Measurements from ENCODE around the gene FREM3.

Gene FREM3

DNA sequence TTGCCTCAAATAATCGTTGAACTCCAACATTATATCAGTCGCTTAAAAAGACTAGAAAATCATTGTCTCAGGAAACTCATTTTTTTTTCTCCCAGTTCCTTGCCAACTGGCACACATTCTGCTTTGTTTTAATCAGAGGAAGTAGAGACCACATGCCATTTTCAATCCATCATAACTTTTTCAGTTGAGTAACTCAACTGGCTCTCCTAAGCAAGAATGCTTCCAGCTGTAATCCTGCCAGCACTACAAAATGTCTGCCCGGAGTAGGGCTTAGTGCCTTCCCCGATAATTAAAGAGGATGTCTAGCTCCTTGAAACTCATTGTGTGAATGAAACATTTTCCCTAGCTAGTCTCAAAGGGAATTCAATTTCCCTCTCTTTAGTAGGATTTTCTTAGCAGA is 33.0 kb downstream of the FREM3 start:
- no peak for DNase-seq (ENCODE audit: low read depth in 2 of 2)

DNA sequence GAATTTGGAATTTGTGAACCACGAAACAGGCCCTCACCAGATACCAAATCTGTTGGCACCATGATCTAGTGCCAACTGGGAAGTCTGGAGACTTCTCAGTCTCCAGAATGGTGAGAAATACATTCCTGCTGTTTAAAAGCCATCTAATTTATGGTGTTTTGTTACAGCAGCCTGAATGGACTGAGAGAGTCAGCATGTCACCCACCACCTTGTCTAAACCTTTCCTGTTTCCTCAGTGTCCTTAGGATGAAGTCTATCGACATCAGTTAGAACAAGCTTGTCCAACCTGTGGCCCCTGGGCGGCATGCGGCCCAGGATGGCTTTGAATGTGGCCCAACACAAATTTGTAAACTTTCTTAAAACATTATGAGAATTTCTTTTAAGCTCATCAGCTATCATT is 42.1 kb downstream of the FREM3 start:
- no peak for DNase-seq (ENCODE audit: low read depth in 2 of 2)

DNA sequence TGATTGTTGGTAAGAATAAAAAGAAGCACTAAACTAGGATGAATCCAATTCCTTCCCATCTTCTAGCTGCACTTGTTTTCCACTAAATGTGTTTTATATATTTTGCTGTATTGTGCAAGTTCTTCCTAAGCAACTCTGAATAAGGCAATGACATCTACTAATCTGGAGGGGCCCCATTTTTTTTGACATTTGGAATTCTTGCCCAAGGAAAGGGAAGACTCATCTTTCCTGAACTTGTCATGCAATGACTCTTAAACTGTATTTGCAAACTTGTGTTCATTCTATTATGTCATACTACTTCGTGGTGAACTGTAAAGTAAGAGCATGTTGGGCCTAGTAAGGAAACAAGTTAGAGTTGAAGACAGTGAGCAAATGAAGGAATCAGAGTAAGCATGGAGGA is 45.9 kb downstream of the FREM3 start:
- no peak for DNase-seq (ENCODE audit: low read depth in 2 of 2)

DNA sequence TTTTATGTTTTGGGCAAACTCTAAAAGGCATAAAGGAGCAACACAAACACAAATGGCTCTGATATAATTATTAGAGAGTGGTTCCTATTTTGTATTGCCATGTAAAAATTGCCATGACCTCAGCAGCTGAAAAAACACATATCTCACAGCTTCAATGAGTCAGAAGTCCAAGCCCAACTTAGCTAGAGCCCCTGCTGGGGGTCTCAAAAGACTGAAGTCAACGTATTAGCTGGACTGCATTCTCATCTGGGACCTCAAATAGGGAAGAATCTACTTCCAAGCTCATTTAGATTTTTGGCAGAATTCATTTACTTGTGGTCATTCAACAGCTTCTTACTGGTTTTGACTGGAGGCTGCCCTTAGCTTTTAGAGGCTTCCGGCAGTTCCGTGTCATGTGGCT is 47.4 kb downstream of the FREM3 start:
- DNase-seq (ENCODE audit: low read depth in 2 of 2) = no peak

DNA sequence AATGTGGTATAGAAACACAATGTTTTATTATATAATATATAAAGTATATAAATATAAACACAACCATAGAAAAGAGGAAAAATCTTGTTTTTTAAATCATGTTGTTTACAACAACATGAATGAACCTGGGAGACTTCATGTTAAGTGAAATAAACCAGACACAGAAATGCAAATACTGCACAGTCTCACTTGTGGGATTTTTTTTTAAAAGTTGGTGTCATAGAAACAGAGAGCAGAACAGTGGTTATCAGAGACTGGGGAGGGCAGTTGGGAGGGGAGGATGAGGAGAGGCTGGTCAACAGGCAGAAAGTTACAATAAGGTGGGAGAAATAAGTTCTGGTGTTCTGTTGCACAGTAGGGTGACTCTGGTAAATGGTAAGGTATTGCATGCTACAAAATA is 57.1 kb downstream of the FREM3 start:
- no peak for DNase-seq (ENCODE audit: low read depth in 2 of 2)

DNA sequence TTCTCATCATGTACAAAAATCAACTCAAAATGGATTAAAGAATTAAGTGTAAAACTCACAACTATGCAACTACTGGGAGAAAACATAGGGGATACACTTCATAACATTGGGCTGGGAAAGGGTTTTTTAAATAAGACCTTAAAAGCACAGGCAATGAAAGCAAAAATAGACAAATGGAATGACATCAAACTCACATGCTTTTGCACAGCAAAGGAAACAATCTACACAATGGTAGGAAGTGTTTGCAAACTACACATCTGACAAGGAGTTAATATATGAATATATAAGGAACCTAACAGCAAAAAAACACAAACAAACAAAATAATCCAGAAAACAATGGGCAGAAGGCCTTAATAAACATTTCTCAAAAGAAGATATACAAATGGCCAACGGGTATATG is 57.9 kb downstream of the FREM3 start:
- DNase-seq (ENCODE audit: low read depth in 2 of 2) = no peak

DNA sequence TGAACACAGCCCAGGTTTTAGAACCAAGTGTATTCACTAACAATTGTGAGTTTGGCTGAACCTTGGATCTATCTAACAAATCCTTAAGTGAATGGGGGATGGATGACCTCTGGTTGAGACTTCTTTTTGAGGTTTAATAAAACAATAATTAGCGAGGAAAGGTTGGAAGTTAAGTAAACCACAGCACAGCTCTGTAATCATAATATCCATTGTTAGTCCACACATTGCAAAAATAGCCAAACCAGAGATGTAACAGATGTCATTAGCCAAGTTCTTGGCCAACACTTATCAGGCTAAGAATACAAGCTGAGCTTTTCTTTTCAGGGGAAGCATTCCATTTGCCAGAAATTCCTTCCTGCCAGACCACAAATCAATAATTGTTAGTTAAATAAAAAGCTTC is 59.1 kb downstream of the FREM3 start:
- DNase-seq (ENCODE audit: low read depth in 2 of 2) = no peak

DNA sequence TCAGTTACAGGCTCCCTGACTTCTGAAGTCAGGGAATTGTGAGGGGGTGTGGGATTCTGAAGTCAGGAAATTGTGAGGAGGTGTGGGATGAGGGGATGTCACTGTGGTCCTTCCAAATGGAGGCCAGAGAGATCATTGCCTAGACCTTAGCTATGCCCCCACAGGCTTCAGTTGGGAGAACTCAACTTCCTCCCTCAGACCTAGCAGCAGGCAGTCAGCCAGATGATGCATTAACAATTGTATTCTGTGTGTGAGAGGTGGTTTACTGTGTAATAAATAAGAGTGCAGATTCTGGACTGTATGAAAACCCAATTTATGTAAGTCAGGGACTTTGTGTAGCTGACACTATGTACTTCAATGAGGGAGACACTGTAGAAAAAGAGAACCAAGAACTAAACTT is 65.7 kb downstream of the FREM3 start:
- no peak for DNase-seq (ENCODE audit: low read depth in 2 of 2)

DNA sequence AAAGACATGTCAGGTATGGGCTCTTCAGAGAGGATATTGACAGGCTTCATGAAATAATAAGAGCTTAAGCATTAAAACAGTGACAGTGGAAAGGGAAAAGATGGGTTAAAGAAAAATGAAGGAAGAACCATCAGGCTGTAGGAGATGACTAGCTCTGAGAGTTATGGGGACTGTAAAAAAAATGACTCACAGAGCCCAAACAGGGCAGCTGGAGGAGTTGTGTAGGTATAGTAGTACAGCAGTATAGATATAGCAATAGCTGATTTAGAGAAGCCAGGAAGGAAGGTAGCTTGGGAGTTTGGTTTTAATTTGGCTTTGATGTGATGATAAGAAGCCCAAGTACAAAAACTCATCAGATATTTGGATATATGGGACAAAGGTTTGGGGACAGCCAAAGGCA is 66.6 kb downstream of the FREM3 start:
- no peak for DNase-seq (ENCODE audit: low read depth in 2 of 2)

DNA sequence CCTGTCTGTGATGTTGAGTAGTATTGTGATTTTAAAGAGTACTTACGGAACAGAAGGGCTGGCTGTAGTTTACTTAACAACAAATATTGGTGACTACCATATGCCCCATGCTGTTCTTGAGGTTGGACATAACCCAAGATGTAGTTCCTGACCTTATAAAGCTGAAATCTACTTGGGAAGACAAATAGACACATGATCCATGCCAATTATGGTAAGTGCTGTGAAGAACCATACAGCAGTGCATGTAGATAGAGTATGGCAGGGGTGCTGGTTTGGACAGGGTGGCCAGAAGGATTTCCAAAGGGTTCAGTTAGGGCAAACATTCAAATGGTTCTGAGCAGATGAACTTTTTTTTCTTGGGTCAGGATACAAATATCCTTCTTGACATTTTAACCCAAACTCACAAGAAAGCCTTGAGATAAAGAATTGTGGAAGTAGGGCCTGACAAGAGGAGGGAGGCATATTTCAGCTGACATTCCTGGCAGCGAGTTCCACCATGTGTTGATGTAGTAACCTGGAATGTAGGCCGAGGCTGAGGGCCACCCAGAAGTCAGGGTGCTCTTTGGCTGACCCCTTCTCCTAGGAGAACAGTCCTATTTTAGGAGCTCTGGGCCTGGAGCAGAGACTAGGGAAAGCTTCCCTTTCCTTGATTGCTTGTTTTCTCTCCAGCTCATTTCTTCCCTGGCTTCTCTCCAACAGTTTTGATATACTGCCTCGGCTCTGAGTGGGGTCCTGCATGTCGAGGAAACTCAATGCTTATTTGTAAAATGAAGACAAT is 74.2 kb downstream of the FREM3 start:
- no peak for DNase-seq (ENCODE audit: low read depth in 2 of 2)

DNA sequence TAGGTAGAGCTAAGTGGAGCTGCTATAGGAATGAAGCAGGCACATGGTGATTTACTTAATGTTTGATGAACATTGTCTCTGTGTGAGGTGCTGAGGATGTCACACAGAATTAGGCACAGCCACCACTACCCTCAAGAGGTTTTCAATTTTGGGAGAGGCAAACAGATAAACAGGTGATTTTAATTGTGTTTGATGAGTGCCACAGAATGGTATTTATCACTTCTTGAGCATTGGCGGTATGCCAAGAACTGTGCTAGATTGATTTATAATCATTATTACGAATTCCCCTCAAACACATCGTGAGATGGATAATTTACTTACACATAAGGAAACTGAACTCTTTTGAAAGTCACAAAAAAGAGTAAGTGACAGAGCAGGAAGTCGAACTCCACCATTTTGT is 74.8 kb downstream of the FREM3 start:
- DNase-seq (ENCODE audit: low read depth in 2 of 2) = no peak

DNA sequence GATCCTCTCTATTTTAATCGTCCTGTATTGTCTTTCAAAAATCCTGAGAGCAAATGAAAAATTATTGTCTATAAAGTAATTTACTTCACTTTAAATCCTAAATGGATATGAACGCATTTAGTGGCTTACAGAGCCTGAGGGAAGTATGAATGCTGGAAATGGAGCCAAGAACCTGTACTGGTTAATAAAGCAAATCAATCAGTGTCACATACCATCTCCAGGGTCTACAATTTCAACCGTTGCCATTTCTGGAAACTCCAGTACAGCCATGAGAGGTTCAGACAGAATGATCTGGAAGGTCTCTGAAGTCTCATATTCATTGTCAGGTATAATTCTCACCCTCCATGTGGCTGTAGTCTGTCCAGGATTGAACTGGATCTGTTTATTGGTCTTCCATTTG is 76.6 kb downstream of the FREM3 start:
- DNase-seq (ENCODE audit: low read depth in 2 of 2) = no peak

DNA sequence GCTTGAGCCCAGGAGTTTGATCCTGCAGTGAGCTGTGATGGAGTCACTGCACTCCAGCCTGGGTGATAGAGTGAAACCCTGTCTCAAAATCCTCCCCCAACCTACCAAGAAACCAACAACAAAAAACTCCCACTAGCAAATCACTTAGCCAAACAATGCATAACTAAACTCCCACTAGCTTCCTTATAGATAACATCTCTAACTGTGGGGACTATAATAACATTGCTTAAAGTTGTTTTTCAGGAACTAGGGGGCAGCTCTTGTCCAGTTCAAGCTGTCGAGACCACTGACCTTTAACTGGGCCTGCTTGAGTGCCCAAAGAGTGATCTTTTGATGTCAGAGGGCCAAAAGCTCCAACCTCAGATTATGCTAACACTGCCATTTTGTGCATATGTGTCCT is 81.7 kb downstream of the FREM3 start:
- DNase-seq (ENCODE audit: low read depth in 2 of 2) = no peak

DNA sequence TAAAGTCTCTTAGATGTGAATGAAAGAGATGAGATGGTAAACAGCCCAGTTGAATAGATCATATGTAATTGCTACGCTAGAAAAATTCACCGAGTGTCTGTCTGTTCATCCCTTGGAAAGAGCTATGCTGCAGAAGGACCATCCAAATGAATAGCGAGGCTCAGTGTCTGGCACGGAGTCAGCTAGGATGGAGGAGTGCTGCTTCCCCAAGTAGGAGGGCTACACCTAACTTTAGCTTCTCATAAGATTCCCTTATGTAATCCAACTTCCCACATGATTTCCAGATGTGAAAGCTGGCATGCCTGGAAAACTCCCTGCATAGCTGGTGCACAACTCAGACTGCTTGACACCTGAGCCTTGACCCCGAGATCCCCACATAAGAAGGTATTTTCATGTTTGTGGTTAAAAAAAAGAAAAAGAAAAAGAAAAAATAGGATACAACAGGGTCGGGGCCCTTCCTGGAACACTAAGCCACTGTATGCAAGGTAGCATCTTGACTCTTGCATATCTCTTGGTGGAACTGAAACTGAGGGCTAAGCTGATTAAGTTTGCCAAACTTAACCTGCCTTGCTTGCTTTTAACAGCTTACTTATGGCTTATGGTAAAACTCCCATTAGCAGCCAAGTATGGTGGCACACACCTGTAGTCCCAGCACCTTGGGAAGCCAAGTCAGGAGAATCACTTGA is 82.3 kb downstream of the FREM3 start:
- DNase-seq (ENCODE audit: low read depth in 2 of 2) = no peak

DNA sequence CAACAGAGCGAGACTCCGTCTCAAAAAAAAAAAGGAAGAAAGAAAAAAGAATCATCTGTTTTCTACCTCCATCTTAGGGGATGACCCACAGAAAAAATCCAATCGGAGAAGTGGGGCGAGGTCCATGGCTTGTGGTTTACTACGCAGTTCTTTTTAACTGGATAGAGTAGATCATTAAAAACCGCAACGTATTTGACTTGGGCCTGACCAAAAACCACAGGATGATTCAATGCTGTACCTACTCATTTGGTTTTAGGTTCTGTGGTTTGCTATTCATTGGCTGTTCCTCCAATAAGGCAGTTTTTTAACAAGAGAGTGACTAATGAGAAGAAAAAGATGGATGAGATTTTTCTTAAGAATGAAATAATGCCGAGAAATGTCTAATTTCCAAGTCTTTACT is 83.7 kb downstream of the FREM3 start:
- no peak for DNase-seq (ENCODE audit: low read depth in 2 of 2)

DNA sequence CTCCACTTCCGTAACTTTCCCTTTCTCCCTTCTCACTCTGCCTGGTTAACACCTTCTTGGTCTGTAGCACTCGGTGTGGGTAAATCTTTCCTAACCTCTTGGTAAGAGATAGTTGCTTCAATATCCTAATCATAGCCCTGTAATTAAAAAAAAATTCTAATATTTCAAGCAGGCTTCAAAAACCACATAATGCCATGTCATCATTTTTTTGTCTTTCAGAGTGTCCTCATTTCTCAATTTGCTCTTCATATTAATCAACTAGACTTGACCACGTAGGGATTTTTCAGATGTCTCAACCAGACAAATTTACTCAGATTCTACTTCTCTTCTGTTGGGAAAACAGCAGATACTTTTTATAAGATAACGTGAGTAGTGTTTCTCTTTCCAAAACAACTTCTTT is 91.0 kb downstream of the FREM3 start:
- DNase-seq (ENCODE audit: low read depth in 2 of 2) = no peak

DNA sequence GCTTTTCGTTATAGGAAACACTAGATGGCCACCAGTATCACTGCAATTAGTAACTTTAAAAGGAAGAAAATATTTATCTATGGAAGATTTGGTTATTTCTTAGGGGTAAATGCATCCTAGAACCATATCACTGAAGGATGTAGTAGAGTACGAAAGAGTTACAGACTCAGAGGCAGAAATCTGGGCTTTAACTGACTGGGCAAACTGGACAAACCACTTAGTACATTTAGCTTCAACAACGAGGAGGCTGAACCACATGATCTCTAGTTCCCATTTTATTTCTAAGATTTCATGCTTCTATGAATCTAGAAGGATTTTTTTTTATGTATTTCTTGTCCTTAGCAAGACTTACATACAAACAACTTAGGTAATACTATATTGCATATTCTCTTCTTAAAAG is 94.0 kb downstream of the FREM3 start:
- DNase-seq (ENCODE audit: low read depth in 2 of 2) = no peak

DNA sequence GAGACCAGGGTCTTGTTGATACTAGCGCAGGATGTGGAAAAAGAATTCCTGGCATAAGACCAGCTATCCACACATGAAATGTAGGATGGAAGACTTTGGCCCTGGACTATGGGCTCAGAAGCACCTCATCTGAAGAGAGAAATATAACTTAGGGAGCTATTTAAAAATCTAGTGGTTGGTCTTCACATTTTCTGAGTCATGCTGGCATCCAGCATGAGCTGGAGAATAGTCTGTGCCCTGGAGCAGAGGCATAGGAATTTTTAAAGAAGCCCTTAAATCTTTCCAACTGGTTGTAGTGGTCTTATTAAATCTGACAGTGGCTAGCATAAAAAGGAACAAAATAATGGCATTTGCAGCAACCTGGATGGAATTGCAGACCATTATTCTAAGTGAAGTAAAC is 100.6 kb downstream of the FREM3 start:
- DNase-seq (ENCODE audit: low read depth in 2 of 2) = no peak

DNA sequence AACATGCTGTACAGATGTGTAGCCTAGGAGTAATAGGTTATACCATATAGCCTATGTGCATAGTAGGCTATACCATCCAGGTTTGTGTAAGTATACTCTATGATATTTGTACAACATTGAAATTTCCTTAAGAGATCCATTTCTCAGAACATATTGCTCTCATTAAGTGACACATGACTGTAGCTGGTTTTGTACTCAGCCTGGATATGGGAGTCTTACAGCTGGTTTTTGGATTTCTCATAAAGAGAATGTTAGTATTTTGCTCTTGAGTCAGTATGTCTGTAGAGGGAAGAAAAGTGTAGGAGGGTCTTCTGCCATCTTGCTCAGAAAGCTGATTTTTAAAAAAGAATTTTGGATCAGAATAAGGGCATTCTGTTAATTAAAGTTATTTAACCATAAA is 101.7 kb downstream of the FREM3 start:
- DNase-seq (ENCODE audit: low read depth in 2 of 2) = no peak

DNA sequence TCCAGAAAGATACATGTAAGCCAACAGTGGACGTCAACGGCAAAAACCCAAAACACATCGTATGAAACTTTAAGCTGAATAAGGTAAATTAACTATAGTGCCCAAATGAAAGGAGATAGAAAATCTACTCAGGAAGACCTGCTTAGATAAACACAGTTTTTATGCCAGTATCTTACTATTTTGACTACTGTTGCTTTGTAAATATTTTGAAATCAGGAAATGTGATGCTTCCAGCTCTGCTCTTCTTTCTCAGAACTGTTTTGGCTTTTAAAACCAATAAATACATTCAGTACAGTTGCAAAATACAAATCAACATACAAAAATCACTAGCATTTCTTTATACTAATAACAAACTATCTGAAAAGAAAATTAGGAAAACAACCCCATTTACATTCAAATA is 103.2 kb downstream of the FREM3 start:
- DNase-seq (ENCODE audit: low read depth in 2 of 2) = no peak

DNA sequence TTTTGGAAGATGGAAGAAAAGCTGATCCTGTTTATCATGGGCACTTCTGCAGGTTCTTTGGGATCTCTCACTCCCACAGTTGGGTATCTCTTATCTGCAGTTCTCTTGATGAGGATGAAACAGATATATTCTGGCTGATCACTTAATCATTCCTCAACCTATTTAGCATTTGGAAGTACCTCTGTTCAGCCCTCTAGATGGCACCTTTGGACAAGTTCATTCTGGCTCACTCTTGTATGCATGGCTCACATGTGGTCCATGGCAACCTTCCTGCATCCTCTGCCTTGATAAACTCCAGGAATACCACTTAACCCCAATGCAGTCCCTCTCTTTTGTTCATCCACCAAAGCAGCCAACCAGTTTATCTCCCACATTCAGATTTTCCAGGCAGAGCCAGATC is 112.8 kb downstream of the FREM3 start:
- DNase-seq (ENCODE audit: low read depth in 2 of 2) = no peak

DNA sequence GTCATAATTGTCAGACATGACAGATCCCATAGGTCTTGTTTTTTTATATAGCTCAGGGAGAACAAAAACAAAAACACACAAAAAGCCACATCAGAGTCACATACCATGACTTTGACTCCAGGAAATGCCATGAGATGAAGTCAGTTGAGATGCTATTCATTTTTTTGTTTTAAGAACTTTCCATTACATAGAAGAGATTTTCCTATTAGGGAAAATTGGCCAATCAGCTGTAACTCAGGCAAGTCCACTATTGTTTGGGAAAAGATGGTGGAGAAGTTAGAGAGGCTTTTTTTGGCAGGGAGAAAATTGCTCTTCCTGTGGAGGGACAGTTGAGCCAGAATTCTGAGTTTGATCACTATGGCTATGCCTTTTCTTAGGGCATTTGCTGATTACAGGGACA is 114.4 kb downstream of the FREM3 start:
- no peak for DNase-seq (ENCODE audit: low read depth in 2 of 2)

DNA sequence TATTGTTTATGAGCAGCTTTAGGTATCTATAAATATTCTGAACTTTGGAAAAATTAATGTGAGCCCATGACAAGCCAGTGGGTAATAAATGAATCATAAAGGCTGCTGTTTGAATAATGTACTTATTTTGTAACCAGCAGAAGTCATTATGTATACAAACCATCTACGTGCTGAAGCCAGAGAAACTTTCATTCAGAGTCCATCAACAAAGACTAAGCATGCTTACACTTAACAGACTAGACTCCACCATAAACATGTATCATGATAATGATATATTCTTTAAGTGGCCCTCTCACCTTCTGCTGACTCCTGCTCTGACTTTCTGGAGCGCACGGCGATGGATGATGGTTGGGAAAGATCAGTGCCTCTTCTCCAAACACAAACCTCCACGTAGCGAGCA is 114.9 kb downstream of the FREM3 start:
- DNase-seq (ENCODE audit: low read depth in 2 of 2) = no peak

Data from activated CD4-positive, alpha-beta T cell treated with anti-CD3 and anti-CD28 coated beads for 24 hours (primary cell).